HG03097 (cell line): Measurements from ENCODE around the gene TM9SF4.

Experiments
- ATAC-seq: cut with Tn5 transposase; IDR thresholded peaks from one replicate; pipeline ENCODE4 v1.9.1; 2021; ENCODE audit not compliant: unreplicated experiment, low FRiP score

The TM9SF4 gene

GRCh38 chr20:32126919-32127318, 17.4 kb downstream of the TM9SF4 start:
- ATAC-seq, result no peak

GRCh38 chr20:32127347-32127746, 17.8 kb downstream of the TM9SF4 start:
- ATAC-seq, result no peak

GRCh38 chr20:32128167-32128566, 18.7 kb downstream of the TM9SF4 start:
- ATAC-seq, result no peak

GRCh38 chr20:32129863-32130262, 20.3 kb downstream of the TM9SF4 start:
- no peak for ATAC-seq

- no peak for ATAC-seq
Measured at GRCh38 chr20:32130352-32130751, 20.8 kb downstream of the TM9SF4 start.

GRCh38 chr20:32130965-32131364, 21.5 kb downstream of the TM9SF4 start:
- ATAC-seq, result no peak

GRCh38 chr20:32132911-32133549, 23.5 kb downstream of the TM9SF4 start:
- ATAC-seq, result no peak

- no peak for ATAC-seq
Measured at GRCh38 chr20:32134026-32134425, 24.5 kb downstream of the TM9SF4 start.

- no peak for ATAC-seq
Measured at GRCh38 chr20:32135983-32136515, 26.5 kb downstream of the TM9SF4 start.

- ATAC-seq, result no peak
Measured at GRCh38 chr20:32138921-32139320, 29.4 kb downstream of the TM9SF4 start.

- no peak for ATAC-seq
Measured at GRCh38 chr20:32139947-32140346, 30.4 kb downstream of the TM9SF4 start.

- ATAC-seq, result no peak
Measured at GRCh38 chr20:32140603-32141002, 31.1 kb downstream of the TM9SF4 start.

GRCh38 chr20:32141465-32141980, 32.0 kb downstream of the TM9SF4 start:
- no peak for ATAC-seq

GRCh38 chr20:32142088-32142487, 32.6 kb downstream of the TM9SF4 start:
- ATAC-seq, result no peak

GRCh38 chr20:32142991-32143390, 33.5 kb downstream of the TM9SF4 start:
- no peak for ATAC-seq

- no peak for ATAC-seq
Measured at GRCh38 chr20:32144898-32145662, 35.6 kb downstream of the TM9SF4 start.

GRCh38 chr20:32149566-32150170, 40.2 kb downstream of the TM9SF4 start:
- ATAC-seq, result no peak

GRCh38 chr20:32150291-32150848, 40.9 kb downstream of the TM9SF4 start:
- ATAC-seq, result no peak

- no peak for ATAC-seq
Measured at GRCh38 chr20:32152421-32153155, 43.1 kb downstream of the TM9SF4 start.

GRCh38 chr20:32153156-32153665, 43.7 kb downstream of the TM9SF4 start:
- no peak for ATAC-seq
